T-helper 2 cell (primary cell): ENCODE results near the gene HES5.
"Not testable (repeated sequence)": the region's sequence is repeated elsewhere in the genome, so short reads cannot be mapped to it uniquely, and the experiment has no call there.

Experiments used
- DNase-seq, 5 experiments: peaks; one replicate each; pipeline versions ENCODE4 v3.0.0 to v3.0.0-alpha.2; 2012 to 2022

Gene HES5

GRCh38 chr1:2560299-2561073 lies 30.4 kb upstream of the HES5 start:
- no peak for DNase-seq

- DNase-seq = no peak
These were observed 29.6 kb upstream of the HES5 start for GRCh38 chr1:2559509-2560298.

DNA sequence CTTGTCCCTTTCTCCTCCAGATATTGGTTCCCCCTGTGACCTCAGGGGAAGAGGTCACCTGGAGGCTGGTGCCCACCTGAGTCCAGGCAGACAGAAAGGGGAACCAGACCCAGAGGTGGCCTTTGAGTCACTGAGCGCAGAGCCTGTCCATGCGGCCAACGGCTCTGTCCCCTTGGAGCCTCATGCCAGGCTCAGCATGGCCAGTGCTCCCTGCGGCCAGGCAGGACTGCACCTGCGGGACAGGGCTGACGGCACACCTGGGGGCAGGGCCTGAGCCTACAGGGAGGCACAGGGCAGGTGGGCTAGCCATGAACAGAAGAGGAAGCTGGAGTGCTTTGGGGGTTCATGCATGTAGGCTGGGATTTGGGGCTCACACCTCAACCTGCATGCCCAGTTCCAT lies 28.8 kb upstream of the HES5 start:
- DNase-seq = no peak

- DNase-seq = no peak
These were observed 28.4 kb upstream of the HES5 start for GRCh38 chr1:2558420-2558819.

- no peak for DNase-seq
These were observed 27.7 kb upstream of the HES5 start for GRCh38 chr1:2557482-2558400.

DNA sequence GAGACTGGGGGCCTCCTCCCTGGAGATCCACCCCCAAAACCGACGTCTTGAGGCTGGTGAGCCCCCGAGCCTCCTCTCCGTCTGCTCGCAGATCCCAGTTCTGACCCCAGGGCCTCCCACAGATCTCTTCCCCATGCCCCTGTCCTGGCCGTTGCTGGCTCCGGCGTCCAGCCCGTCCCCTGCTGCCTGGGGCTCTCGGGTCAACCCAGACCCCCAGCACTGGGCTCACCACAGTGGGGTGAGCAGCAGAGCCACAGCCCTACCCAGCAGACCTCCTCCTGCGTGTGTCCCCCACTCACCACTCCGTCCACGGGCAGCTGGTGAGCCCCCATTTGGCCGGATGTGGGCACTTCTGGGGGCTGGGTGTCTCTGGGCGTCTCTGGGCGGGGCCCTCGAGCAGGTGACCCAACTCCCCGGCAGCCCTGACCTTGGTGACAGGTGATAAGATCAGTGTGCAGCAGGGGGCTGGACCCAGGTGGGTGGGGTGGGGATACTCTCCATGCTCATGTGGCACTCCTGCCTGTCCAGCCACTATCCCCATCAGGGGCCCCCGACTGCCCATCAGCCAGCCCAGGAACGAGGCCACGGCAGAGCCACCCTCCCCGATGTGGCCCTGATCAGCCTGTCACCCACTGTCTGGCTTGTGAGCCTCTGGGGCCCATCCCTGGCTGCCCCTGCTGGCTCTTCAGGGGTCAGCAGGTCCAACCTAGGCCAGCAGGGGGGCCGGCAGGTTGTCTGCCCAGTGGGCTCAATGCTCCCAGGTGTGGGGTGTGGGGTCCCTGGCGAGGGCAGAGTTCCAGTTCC lies 26.8 kb upstream of the HES5 start:
- peak in 2 of 5 experiments; percentile 31 to 78 for DNase-seq

- peak; percentile 42 to 89 (median 59) for DNase-seq
These were observed 26.2 kb upstream of the HES5 start, which contains the start of gene TNFRSF14 for GRCh38 chr1:2556277-2556677. TNFRSF14 (plus strand) TSS chr1:2556371; CDS start chr1:2556665, 294 bp downstream.

DNA sequence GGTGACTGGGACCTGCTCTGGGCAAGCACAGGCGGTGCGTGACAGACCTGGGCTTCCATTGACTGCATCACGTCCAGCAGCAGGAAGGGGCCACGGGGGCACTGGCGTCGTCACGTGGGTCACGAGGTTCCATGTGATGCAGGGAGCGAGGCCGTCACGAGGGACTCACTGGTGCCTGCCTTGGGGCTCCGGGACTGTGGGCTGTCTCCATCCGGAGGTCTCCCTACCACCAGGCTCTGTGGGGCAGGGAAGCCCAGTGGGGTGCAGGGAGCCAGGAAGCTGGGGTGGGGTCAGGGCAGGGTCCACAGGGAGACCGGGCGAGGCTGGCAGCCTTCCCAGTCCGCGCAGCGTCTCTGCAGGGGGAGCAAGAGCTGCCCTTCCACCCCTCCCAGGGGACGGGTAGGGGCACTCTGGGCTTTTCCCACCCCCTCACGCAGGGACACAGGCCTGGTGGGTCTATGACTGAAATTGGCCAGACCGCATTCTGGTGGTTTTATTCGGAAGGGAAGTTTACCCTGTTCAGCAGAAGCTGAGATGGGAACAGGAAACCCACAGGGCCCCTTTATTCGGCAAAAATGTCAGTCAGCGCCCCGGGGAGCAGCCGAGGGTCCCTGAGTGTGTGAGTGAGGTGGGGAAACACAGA lies 25.7 kb upstream of the HES5 start:
- peak; percentile 49 to 93 (median 65) for DNase-seq

- DNase-seq = peak in 2 of 5 experiments; percentile 30 to 71
These were observed 24.7 kb upstream of the HES5 start for GRCh38 chr1:2554621-2555387.

GRCh38 chr1:2553871-2554620 lies 24.0 kb upstream of the HES5 start:
- DNase-seq = no peak

GRCh38 chr1:2553076-2553475 lies 23.0 kb upstream of the HES5 start:
- not testable (repeated sequence) for DNase-seq

DNA sequence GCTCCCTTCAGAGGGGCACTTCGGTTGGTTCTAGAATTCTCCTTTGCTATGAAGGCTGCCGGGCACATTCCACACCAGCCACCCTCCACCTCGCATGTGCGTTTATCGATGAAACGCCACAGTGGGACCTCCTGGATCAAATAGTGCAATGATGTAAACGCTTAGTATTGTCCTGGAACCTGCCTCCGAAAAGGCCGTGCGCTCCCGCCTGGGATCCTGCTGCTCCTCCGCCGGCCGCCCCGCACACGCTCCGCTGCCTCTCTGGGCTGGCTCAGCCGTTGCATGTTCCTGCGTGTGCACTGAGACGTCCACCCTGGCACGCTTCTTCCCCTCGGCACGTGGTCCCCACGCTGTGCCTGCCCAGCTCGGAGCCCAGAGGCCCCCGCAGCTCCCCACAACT lies 22.1 kb upstream of the HES5 start:
- DNase-seq = no peak

- DNase-seq = not testable (repeated sequence)
These were observed 21.5 kb upstream of the HES5 start for GRCh38 chr1:2551544-2551943.

- not testable (repeated sequence) for DNase-seq
These were observed 20.3 kb upstream of the HES5 start for GRCh38 chr1:2550309-2550861.

- DNase-seq = not testable (repeated sequence)
These were observed 19.4 kb upstream of the HES5 start for GRCh38 chr1:2549367-2550029.

- peak; percentile 53 to 90 (median 73) for DNase-seq
These were observed 18.1 kb upstream of the HES5 start for GRCh38 chr1:2548068-2548589.

- DNase-seq = peak in 3 of 5 experiments; percentile 29 to 82 (median 46)
These were observed 17.4 kb upstream of the HES5 start for GRCh38 chr1:2547210-2548067.
